Measurements from ENCODE around the gene KRT33A. TPM values are rescaled to one million over a fixed set of nuclear protein-coding genes. Genes with fewer than 3 reads are reported as not detected.

Gene KRT33A
- total RNA-seq, 1 donor from 2014 or later: not detected

DNA sequence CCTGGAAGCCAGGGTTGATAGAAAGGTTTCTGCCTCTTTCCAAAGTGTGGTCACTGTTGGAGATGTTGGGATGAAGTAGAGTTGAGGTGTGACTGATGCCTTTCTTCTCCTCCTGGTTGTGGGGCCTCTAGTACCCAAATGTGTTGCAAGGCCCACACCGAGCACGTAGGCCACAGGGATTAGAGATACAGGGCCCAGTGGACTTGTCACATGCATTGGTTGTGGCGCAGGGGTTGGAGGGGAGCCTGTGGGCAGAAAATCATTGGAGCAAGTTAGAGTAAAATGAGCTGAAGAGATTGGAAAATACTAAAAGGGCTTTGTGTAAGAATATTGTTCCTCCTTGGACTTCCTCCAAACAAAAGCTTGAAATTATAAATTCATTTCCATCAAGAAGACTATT lies 4.6 kb downstream of the KRT33A start:
- no peaks in the 10 kb centered on the region for H3K4me1 ChIP-seq
- H3K27ac ChIP-seq (replicated peaks): no peak overlapping the region
- intact Hi-C loops (cut with micrococcal nuclease): no loop called here
- no peaks in the 10 kb centered on the region for H3K36me3 ChIP-seq
- peaks cover 19% of the 10 kb centered on the region for H3K9me3 ChIP-seq (replicated peaks)
- H3K4me3 ChIP-seq: no peak overlapping the region
- H3K27me3 ChIP-seq (ENCODE audit: low read depth): peaks cover 41% of the 10 kb centered on the region
- no peak for DNase-seq
- TF ChIP-seq, protein P1, sequence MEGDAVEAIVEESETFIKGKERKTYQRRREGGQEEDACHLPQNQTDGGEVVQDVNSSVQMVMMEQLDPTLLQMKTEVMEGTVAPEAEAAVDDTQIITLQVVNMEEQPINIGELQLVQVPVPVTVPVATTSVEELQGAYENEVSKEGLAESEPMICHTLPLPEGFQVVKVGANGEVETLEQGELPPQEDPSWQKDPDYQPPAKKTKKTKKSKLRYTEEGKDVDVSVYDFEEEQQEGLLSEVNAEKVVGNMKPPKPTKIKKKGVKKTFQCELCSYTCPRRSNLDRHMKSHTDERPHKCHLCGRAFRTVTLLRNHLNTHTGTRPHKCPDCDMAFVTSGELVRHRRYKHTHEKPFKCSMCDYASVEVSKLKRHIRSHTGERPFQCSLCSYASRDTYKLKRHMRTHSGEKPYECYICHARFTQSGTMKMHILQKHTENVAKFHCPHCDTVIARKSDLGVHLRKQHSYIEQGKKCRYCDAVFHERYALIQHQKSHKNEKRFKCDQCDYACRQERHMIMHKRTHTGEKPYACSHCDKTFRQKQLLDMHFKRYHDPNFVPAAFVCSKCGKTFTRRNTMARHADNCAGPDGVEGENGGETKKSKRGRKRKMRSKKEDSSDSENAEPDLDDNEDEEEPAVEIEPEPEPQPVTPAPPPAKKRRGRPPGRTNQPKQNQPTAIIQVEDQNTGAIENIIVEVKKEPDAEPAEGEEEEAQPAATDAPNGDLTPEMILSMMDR (IDR thresholded peaks at IDR 0.05; ENCODE audit: borderline replicate concordance): no peak

DNA sequence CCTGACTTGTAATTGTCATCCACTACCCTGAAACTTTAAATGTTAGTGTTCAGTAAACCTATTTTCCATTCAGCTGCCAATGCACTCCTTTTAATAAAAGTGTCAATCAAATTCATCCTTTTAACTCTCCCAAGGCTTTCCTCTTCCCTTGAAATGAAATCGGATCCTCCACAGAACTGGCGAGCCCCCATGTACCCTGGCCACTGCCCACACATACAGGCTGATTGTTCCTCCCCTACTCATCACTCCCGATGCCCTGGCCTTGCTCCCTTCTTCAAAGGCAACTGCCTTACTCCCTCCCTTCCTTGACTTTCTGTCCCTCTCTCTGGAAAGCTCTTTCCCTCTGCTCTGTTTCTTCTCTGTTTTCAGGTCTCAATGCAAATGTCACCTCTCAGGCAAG lies 7.6 kb downstream of the KRT33A start:
- TF ChIP-seq, protein P1 (IDR thresholded peaks at IDR 0.05; ENCODE audit: borderline replicate concordance): no peak
- peaks cover 57% of the 10 kb centered on the region for H3K27me3 ChIP-seq (ENCODE audit: low read depth)
- intact Hi-C loops (cut with micrococcal nuclease): no loop called here
- DNase-seq: no peak
- H3K4me1 ChIP-seq: no peaks in the 10 kb centered on the region
- H3K4me3 ChIP-seq: no peak overlapping the region
- H3K27ac ChIP-seq (replicated peaks): no peak overlapping the region
- H3K36me3 ChIP-seq: no peaks in the 10 kb centered on the region
- H3K9me3 ChIP-seq (replicated peaks): peaks cover 19% of the 10 kb centered on the region

DNA sequence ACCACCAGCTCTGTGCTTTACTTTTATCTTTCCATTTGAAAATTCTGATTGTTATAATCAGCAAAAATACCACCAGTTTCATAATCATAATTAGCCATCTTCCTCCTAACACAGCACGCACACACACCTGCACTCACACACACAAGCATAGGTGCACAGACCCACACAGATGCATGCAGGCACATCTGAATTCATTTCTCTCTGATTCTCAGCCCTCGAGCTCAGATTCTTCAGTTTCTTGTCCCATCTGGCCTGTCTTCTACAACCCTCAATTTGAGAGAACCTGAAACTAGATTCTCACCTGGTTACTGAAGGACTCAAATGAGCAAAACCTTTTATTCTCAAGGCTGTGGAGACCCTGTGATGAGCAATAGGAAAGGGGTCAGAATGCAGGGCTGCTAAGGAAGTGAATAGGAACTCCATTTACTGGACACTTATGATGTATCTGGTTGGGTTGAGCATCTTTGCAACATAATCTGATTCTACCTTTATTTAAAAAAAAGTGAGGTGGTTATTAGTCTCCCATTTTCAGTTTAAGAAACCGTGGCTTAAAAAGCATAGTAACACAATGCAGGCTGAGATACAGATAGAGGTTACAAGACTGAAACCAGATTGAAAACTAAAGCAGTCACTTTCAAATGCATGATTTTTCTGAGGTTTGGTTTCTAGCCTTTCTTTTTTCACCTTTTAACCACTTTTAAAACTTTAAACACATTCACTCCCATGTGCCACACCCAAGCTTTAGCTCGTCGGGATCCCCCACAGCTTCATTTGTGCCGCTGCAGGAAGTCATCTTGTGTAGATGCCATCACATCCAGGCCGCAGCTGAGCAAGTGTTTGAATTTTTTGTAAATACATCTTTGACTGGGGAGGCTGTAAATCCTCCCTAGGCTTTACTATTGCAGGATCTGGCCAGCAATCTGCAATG lies 9.4 kb downstream of the KRT33A start:
- no peak overlapping the region for H3K27ac ChIP-seq (replicated peaks)
- no peak overlapping the region for H3K4me3 ChIP-seq
- intact Hi-C loops (cut with micrococcal nuclease): no loop called here
- TF ChIP-seq, protein P1 (IDR thresholded peaks at IDR 0.05; ENCODE audit: borderline replicate concordance): no peak
- H3K4me1 ChIP-seq: no peaks in the 10 kb centered on the region
- H3K27me3 ChIP-seq (ENCODE audit: low read depth): peaks cover 66% of the 10 kb centered on the region
- H3K36me3 ChIP-seq: no peaks in the 10 kb centered on the region
- DNase-seq: no peak
- peaks cover 19% of the 10 kb centered on the region for H3K9me3 ChIP-seq (replicated peaks)

DNA sequence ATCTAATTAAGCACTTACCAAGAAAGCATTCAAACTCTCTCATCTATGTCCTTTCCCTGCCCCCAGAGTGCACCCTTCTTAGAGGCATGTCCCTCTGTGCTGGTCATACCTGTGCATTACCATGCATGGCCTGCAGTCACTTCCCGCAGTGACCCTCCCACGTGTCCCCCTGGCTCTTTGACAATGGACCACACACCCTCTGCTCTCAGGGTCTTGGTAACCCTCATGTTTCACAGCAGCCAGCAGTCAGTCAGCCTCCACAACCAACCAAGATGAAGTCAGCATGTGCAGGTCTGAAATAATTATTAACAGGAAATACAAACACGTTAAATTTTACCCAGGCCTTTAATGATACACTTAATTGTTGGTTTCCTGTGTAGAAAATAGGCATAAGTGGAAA lies 10.1 kb downstream of the KRT33A start:
- peaks cover 73% of the 10 kb centered on the region for H3K27me3 ChIP-seq (ENCODE audit: low read depth)
- TF ChIP-seq, protein P1 (IDR thresholded peaks at IDR 0.05; ENCODE audit: borderline replicate concordance): no peak
- no peak overlapping the region for H3K27ac ChIP-seq (replicated peaks)
- H3K4me3 ChIP-seq: no peak overlapping the region
- no peak for DNase-seq
- H3K36me3 ChIP-seq: no peaks in the 10 kb centered on the region
- no peaks in the 10 kb centered on the region for H3K4me1 ChIP-seq
- intact Hi-C loops (cut with micrococcal nuclease): no loop called here
- peaks cover 19% of the 10 kb centered on the region for H3K9me3 ChIP-seq (replicated peaks)

DNA sequence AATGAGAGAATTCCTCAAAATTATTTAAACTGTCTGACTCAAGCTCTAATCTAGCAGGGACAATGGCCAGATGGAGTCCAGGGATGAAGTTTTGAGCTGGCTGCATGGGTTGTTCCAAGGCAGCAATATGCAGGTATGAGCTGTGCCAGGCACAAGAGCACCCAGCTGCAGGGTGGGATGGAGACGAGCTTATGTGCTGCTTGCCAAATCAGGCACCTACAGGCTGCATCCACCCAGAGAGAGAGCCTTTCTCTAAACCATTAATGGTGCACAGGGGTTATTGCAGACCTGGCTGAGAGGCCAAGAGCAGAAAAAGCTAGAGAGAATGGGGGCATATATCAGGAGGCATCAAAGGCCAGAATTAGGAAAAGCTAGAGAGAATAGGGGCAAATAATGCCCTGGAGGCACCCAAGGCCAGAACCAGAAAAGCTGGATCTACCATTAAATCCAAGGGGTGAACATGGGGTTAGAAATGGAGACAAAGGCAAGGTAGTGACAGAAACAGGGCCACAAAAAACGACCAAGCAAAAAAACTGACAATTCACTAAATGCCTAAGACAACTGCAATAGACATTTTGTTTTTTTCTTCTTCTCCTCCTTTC lies 11.0 kb downstream of the KRT33A start:
- DNase-seq: no peak
- Histone ChIP-seq H3K9me3 (replicated peaks) (peaks cover 19% of the 10 kb centered on the region), H3K27ac (replicated peaks) (no peak overlapping the region)

More for the DNA sequence above, 11.0 kb downstream of the KRT33A start:
- Histone ChIP-seq H3K27me3 (ENCODE audit: low read depth) (peaks cover 76% of the 10 kb centered on the region), H3K4me1 (no peaks in the 10 kb centered on the region), H3K36me3 (no peaks in the 10 kb centered on the region), H3K4me3 (no peak overlapping the region)
- intact Hi-C loops (cut with micrococcal nuclease): no loop called here
- TF ChIP-seq, protein P1 (IDR thresholded peaks at IDR 0.05; ENCODE audit: borderline replicate concordance): no peak

Measured in left ventricle myocardium inferior (tissue), 1 donor.